H9 (cell line): Measurements from ENCODE around the gene TRIM36. TPM values are rescaled to one million over a fixed set of nuclear protein-coding genes. Genes with fewer than 3 reads are reported as not detected.

Experiments used
- DNase-seq: peaks from one replicate; pipeline ENCODE4 v3.0.0-alpha.2; 2017
- H2AFZ ChIP-seq: one replicate; pipeline ENCODE4 v1.6.1; 2013; ENCODE audit warnings: mild to moderate bottlenecking, low read length, control low read depth, moderate library complexity
- H2AK5ac ChIP-seq: 2 replicates; pipeline ENCODE4 v1.6.1; 2013; ENCODE audit warnings: low read length, control low read depth, mixed read lengths; ENCODE audit not compliant: insufficient read length
- H2BK120ac ChIP-seq: one replicate; pipeline ENCODE4 v1.6.1; 2013; ENCODE audit warnings: low read depth, mild to moderate bottlenecking, low read length, control low read depth, inconsistent platforms; ENCODE audit not compliant: poor library complexity, severe bottlenecking
- H2BK12ac ChIP-seq: 2 replicates; pipeline ENCODE4 v1.6.1; 2013; ENCODE audit warnings: low read length, control low read depth, mixed read lengths, low read depth; ENCODE audit not compliant: insufficient read length
- H2BK15ac ChIP-seq: 2 replicates; pipeline ENCODE4 v1.6.1; 2013; ENCODE audit warnings: low read depth, low read length, control low read depth
- H2BK20ac ChIP-seq: one replicate; pipeline ENCODE4 v1.6.1; 2013; ENCODE audit warnings: low read depth, mild to moderate bottlenecking, low read length, control low read depth, inconsistent platforms; ENCODE audit not compliant: poor library complexity, severe bottlenecking
- H2BK5ac ChIP-seq: 2 replicates; pipeline ENCODE4 v1.6.1; 2013; ENCODE audit warnings: low read length, control low read depth, mixed read lengths; ENCODE audit not compliant: insufficient read length
- H3K14ac ChIP-seq: 2 replicates; pipeline ENCODE4 v1.6.1; 2013; ENCODE audit warnings: low read length, control low read depth; ENCODE audit not compliant: insufficient read depth
- H3K18ac ChIP-seq: 2 replicates; pipeline ENCODE4 v1.6.1; 2013; ENCODE audit warnings: low read depth, mild to moderate bottlenecking, mixed read lengths, low read length, control low read depth; ENCODE audit not compliant: insufficient read length
- H3K23ac ChIP-seq: 2 replicates; pipeline ENCODE4 v1.6.1; 2013; ENCODE audit warnings: low read length, control low read depth, mixed read lengths, low read depth; ENCODE audit not compliant: insufficient read length
- H3K23me2 ChIP-seq: 2 replicates; pipeline ENCODE4 v1.6.1; 2013; ENCODE audit warnings: low read depth, mild to moderate bottlenecking, mixed read lengths, low read length, control low read depth; ENCODE audit not compliant: insufficient read length, poor library complexity, severe bottlenecking
- H3K27ac ChIP-seq: 2 replicates; pipeline ENCODE4 v1.5.1; 2013; ENCODE audit warnings: low read length, control low read depth, mixed read lengths, low read depth; ENCODE audit not compliant: insufficient read length
- H3K27me3 ChIP-seq: 2 replicates; pipeline ENCODE4 v1.6.1; 2013; ENCODE audit warnings: low read length, control low read depth, inconsistent platforms; ENCODE audit not compliant: insufficient read depth
- H3K4ac ChIP-seq: 2 replicates; pipeline ENCODE4 v1.6.1; 2013; ENCODE audit warnings: low read depth, mild to moderate bottlenecking, control low read depth, inconsistent platforms, low read length, moderate library complexity
- H3K4me1 ChIP-seq: 2 replicates; pipeline ENCODE4 v1.6.1; 2013; ENCODE audit warnings: low read length, control low read depth, inconsistent platforms; ENCODE audit not compliant: insufficient read depth
- H3K4me2 ChIP-seq: 2 replicates; pipeline ENCODE4 v1.6.1; 2013; ENCODE audit warnings: low read length, control low read depth, mixed read lengths; ENCODE audit not compliant: insufficient read length, insufficient read depth
- H3K56ac ChIP-seq: 2 replicates; pipeline ENCODE4 v1.6.1; 2013; ENCODE audit warnings: low read depth, mild to moderate bottlenecking, mixed read lengths, low read length, control low read depth; ENCODE audit not compliant: insufficient read length
- H3K79me1 ChIP-seq: 2 replicates; pipeline ENCODE4 v1.6.1; 2013; ENCODE audit warnings: low read depth, mild to moderate bottlenecking, moderate library complexity, low read length, control low read depth, inconsistent platforms; ENCODE audit not compliant: insufficient read depth, poor library complexity, severe bottlenecking
- H3K79me2 ChIP-seq: 2 replicates; pipeline ENCODE4 v1.6.1; 2013; ENCODE audit warnings: low read length, control low read depth, inconsistent platforms; ENCODE audit not compliant: insufficient read depth
- H3K9ac ChIP-seq: 2 replicates; pipeline ENCODE4 v1.6.1; 2013; ENCODE audit warnings: low read length, control low read depth, mixed read lengths; ENCODE audit not compliant: insufficient read length; ENCODE audit errors: extremely low read depth
- H3K9me3 ChIP-seq: one replicate; pipeline ENCODE4 v1.6.1; 2013; ENCODE audit warnings: low read depth, low read length, inconsistent platforms; ENCODE audit not compliant: control insufficient read depth
- H3T11ph ChIP-seq: one replicate; pipeline ENCODE4 v1.6.1; 2013; ENCODE audit warnings: mild to moderate bottlenecking, low read length, control low read depth, inconsistent platforms
- H4K20me1 ChIP-seq: one replicate; pipeline ENCODE4 v1.6.1; 2013; ENCODE audit not compliant: control insufficient read depth, insufficient read length, insufficient read depth
- H4K5ac ChIP-seq: 2 replicates; pipeline ENCODE4 v1.6.1; 2013; ENCODE audit warnings: low read depth, mild to moderate bottlenecking, mixed read lengths, low read length, control low read depth; ENCODE audit not compliant: insufficient read length
- H4K8ac ChIP-seq: replicated peaks from 2 replicates; pipeline ENCODE4 v1.6.1; 2013; ENCODE audit warnings: low read length, control low read depth, mixed read lengths, low read depth; ENCODE audit not compliant: insufficient read length
- H4K91ac ChIP-seq: 2 replicates; pipeline ENCODE4 v1.6.1; 2013; ENCODE audit warnings: low read depth, mild to moderate bottlenecking, moderate library complexity, mixed read lengths, low read length, control low read depth; ENCODE audit not compliant: insufficient read length
- H3K27ac Mint-ChIP-seq, 3 experiments: 2 replicates in 2 of 3; 3 replicates in 1 of 3; pipeline ENCODE4 v1.8.0; 2020 to 2021; ENCODE audit warnings: mixed read lengths in 3 of 3, mild to moderate bottlenecking in 1 of 3, moderate library complexity in 1 of 3
- H3K27me3 Mint-ChIP-seq: 2 replicates; pipeline ENCODE4 v1.8.0; 2021; ENCODE audit warnings: low read depth, mild to moderate bottlenecking, moderate library complexity, mixed read lengths
- H3K36me3 Mint-ChIP-seq, 3 experiments: 2 replicates in 2 of 3; 3 replicates in 1 of 3; pipeline ENCODE4 v1.8.0; 2020 to 2021; ENCODE audit warnings: low read depth in 3 of 3, mixed read lengths in 3 of 3; ENCODE audit not compliant: insufficient read depth in 1 of 3
- H3K4me1 Mint-ChIP-seq, 2 experiments: 2 replicates each; pipeline ENCODE4 v1.8.0; 2020; ENCODE audit warnings: mixed read lengths in 2 of 2
- H3K4me3 Mint-ChIP-seq, 2 experiments: 2 replicates in 1 of 2; 3 replicates in 1 of 2; pipeline ENCODE4 v1.8.0; 2020 to 2021; ENCODE audit warnings: mild to moderate bottlenecking in 2 of 2, mixed read lengths in 2 of 2, moderate library complexity in 1 of 2
- H3K9me3 Mint-ChIP-seq, 2 experiments: 2 replicates in 1 of 2; 3 replicates in 1 of 2; pipeline ENCODE4 v1.8.0; 2020; ENCODE audit warnings: mild to moderate bottlenecking in 2 of 2, mixed read lengths in 2 of 2, moderate library complexity in 1 of 2
- CTCF ChIP-seq: fragments of 200-600 bp; sonication (generic); conservative IDR thresholded peaks from 3 replicates; pipeline ENCODE4 v1.8.0; 2021; ENCODE audit warnings: antibody characterized with exemption, mild to moderate bottlenecking
- WGBS: extraction: QIAGEN DNeasy Blood & Tissue Kit; methylation state at CpG from one replicate; pipeline ENCODE4 v1.1.7; 2013; ENCODE audit warnings: missing lambda C conversion rate, low lambda C conversion rate, mixed read lengths; ENCODE audit not compliant: insufficient read length; ENCODE audit errors: extremely low coverage; 5-methylcytosine and 5-hydroxymethylcytosine counted together
- total RNA-seq: library from RNA; stranded (reverse); gene quantifications from 2 replicates; pipeline ENCODE4 v1.2.1, GENCODE V29; 2021

TRIM36 gene
- total RNA-seq, 1 experiment from 2014 or later = 14.6 TPM

DNA sequence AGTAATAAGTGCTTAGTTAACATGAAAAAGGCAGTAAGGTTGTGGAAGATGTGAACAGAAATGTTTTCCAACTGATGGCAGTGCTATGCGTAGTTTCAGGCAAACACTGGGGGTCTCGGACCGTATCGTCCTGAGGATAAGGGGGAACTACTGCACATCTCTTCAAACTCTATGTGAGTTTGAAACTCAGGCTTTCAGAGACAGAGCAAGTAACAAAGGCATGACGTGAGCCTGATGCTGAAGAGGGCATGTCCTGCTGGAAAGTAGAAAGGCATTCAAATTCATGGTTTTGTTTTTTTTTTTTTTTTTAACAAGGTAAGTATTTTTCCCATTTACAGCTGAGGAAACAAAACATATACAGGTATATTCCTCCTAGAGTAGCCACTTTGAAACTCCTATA is 59.9 kb downstream of the TRIM36 start:
- no peaks in the 10 kb centered on the region for H3K9me3 Mint-ChIP-seq
- H3K56ac ChIP-seq = no peak overlapping the region
- no CpG with 5 or more reads among the region's 5 CpGs for WGBS
- no peaks in the 10 kb centered on the region for H3K9me3 ChIP-seq
- no peak overlapping the region for H2AK5ac ChIP-seq
- H3K18ac ChIP-seq = no peak overlapping the region
- no peak overlapping the region for H2AFZ ChIP-seq
- no peak overlapping the region for H4K91ac ChIP-seq
- no peaks in the 10 kb centered on the region for H3K79me2 ChIP-seq
- no peak overlapping the region for H2BK15ac ChIP-seq
- no peak overlapping the region for H4K8ac ChIP-seq
- H3K4me1 ChIP-seq = peaks cover 4% of the 10 kb centered on the region; the same call in 1 of the 2 replicates
- peak overlapping the region; percentile 30 for H3K4me2 ChIP-seq
- no peak overlapping the region for H4K5ac ChIP-seq
- no peak overlapping the region for H2BK120ac ChIP-seq
- H3T11ph ChIP-seq = no peak overlapping the region
- no peaks in the 10 kb centered on the region for H3K27me3 Mint-ChIP-seq
- H3K27ac ChIP-seq = no peak overlapping the region
- no peak for TF ChIP-seq CTCF
- no peak overlapping the region for H3K14ac ChIP-seq
- H3K27me3 ChIP-seq = no peaks in the 10 kb centered on the region
- no peaks in the 10 kb centered on the region for H4K20me1 ChIP-seq
- no peaks in the 10 kb centered on the region for H3K79me1 ChIP-seq
- H3K23me2 ChIP-seq = no peaks in the 10 kb centered on the region
- H3K23ac ChIP-seq = no peak overlapping the region
- peak; percentile 39 for DNase-seq
- no peak overlapping the region for H2BK12ac ChIP-seq
- peaks cover 21 to 22% of the 10 kb centered on the region in 2 experiments for H3K4me1 Mint-ChIP-seq
- no peak overlapping the region for H3K4ac ChIP-seq
- H2BK5ac ChIP-seq = no peak overlapping the region
- H3K9ac ChIP-seq = no peak overlapping the region
- H2BK20ac ChIP-seq = no peak overlapping the region
- peak overlapping the region; percentile 12 to 86 (median 79) for H3K27ac Mint-ChIP-seq
- no peaks in the 10 kb centered on the region for H3K36me3 Mint-ChIP-seq
- peak overlapping the region; percentile 1 to 9; a peak in 4 of 5 replicates for H3K4me3 Mint-ChIP-seq
